ENCODE data around the gene ADAMTS14.
"Not testable (repeated sequence)": the region's sequence is repeated elsewhere in the genome, so short reads cannot be mapped to it uniquely, and the experiment has no call there.

Gene ADAMTS14

DNA sequence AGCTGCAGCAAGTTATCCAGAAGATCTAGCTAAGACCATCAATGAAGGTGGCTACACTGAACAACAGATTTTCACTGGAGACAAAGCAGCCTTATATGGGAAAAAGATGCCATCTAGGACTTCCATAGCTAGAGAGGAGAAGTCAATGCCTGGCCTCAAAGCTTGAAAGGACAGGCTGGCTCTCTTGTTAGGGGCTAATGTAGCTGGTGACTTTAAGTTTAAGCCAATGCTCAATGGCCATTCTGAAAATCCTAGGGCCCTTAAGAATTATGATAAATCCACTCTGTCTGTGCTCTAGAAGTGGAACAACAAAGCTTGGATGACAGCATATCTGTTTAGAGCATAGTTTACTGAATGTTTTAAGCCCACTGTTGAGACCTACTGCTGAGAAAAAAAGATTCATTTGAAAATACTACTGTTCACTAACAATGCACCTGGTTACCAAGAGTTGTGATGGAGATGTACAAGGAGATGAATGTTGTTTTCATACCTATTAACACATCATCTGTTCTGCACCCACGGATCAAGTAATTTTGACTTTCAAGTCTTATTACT is 13.6 kb upstream of the ADAMTS14 start:
- in situ Hi-C loops (cut with HindIII; ENCODE audit: low sequenced_read_pairs), result loop anchor here (5.0 kb wide), 1 partner anchor 81 kb away; no protein-coding TSS in a partner anchor
- no peak for DNase-seq (ENCODE audit: low read depth)
- TF ChIP-seq, protein P1, sequence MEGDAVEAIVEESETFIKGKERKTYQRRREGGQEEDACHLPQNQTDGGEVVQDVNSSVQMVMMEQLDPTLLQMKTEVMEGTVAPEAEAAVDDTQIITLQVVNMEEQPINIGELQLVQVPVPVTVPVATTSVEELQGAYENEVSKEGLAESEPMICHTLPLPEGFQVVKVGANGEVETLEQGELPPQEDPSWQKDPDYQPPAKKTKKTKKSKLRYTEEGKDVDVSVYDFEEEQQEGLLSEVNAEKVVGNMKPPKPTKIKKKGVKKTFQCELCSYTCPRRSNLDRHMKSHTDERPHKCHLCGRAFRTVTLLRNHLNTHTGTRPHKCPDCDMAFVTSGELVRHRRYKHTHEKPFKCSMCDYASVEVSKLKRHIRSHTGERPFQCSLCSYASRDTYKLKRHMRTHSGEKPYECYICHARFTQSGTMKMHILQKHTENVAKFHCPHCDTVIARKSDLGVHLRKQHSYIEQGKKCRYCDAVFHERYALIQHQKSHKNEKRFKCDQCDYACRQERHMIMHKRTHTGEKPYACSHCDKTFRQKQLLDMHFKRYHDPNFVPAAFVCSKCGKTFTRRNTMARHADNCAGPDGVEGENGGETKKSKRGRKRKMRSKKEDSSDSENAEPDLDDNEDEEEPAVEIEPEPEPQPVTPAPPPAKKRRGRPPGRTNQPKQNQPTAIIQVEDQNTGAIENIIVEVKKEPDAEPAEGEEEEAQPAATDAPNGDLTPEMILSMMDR (IDR thresholded peaks at IDR 0.05; ENCODE audit: low read depth, low read length, missing control alignments), result no peak
- H3K4me3 ChIP-seq (ENCODE audit: low read depth, low read length), result no peak overlapping the region

GRCh38 chr10:70659306-70659705 is 13.0 kb upstream of the ADAMTS14 start:
- in situ Hi-C loops (cut with HindIII; ENCODE audit: low sequenced_read_pairs), result loop anchor here (5.0 kb wide), 1 partner anchor 82 kb away; no protein-coding TSS in a partner anchor
- DNase-seq (ENCODE audit: low read depth), result no peak
- TF ChIP-seq, protein P1 (IDR thresholded peaks at IDR 0.05; ENCODE audit: low read depth, low read length, missing control alignments), result no peak
- no peak overlapping the region for H3K4me3 ChIP-seq (ENCODE audit: low read depth, low read length)

DNA sequence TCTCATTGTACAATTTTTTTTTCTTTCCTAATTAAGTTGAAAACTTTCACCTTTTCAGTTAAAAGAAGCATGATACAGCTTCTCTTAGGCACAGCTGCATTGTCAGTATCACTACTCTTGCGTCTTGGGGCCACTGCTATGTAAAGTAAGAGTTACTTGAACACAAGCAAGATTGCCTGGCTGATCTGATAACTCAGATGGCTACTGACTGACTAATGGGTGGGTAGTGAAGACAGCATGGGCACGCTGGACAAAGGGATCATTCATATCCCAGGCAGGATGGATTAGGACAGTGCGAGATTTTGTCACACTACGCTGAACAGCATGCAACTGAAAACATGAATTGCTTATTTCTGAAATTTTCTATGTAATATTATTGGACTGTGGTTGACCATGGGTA is 11.6 kb upstream of the ADAMTS14 start:
- DNase-seq (ENCODE audit: low read depth), result no peak
- TF ChIP-seq, protein P1 (IDR thresholded peaks at IDR 0.05; ENCODE audit: low read depth, low read length, missing control alignments), result no peak
- in situ Hi-C loops (cut with HindIII; ENCODE audit: low sequenced_read_pairs), result no loop called here

GRCh38 chr10:70661623-70662361 is 10.5 kb upstream of the ADAMTS14 start:
- in situ Hi-C loops (cut with HindIII; ENCODE audit: low sequenced_read_pairs), result no loop called here
- TF ChIP-seq, protein P1 (IDR thresholded peaks at IDR 0.05; ENCODE audit: low read depth, low read length, missing control alignments), result no peak
- DNase-seq (ENCODE audit: low read depth), result no peak
- no peak overlapping the region for H3K4me3 ChIP-seq (ENCODE audit: low read depth, low read length)

More for the DNA sequence above, 11.6 kb upstream of the ADAMTS14 start:
- no peak overlapping the region for H3K4me3 ChIP-seq (ENCODE audit: low read depth, low read length)

GRCh38 chr10:70662362-70663220 is 9.7 kb upstream of the ADAMTS14 start:
- TF ChIP-seq, protein P1 (IDR thresholded peaks at IDR 0.05; ENCODE audit: low read depth, low read length, missing control alignments), result no peak
- no peak for DNase-seq (ENCODE audit: low read depth)
- H3K4me3 ChIP-seq (ENCODE audit: low read depth, low read length), result no peak overlapping the region
- in situ Hi-C loops (cut with HindIII; ENCODE audit: low sequenced_read_pairs), result no loop called here

GRCh38 chr10:70663458-70664409 is 8.6 kb upstream of the ADAMTS14 start:
- in situ Hi-C loops (cut with HindIII; ENCODE audit: low sequenced_read_pairs); H3K4me3 ChIP-seq (ENCODE audit: low read depth, low read length); DNase-seq (ENCODE audit: low read depth): not testable (repeated sequence)
